ENCODE measurements around the gene SYNGR3. TPM values are rescaled to one million over a fixed set of nuclear protein-coding genes. Genes with fewer than 3 reads are reported as not detected.

SYNGR3 gene
- total and polyA plus RNA-seq, 7 experiments from 2014 or later = 0.49 to 8.8 (median 0.92) TPM

DNA sequence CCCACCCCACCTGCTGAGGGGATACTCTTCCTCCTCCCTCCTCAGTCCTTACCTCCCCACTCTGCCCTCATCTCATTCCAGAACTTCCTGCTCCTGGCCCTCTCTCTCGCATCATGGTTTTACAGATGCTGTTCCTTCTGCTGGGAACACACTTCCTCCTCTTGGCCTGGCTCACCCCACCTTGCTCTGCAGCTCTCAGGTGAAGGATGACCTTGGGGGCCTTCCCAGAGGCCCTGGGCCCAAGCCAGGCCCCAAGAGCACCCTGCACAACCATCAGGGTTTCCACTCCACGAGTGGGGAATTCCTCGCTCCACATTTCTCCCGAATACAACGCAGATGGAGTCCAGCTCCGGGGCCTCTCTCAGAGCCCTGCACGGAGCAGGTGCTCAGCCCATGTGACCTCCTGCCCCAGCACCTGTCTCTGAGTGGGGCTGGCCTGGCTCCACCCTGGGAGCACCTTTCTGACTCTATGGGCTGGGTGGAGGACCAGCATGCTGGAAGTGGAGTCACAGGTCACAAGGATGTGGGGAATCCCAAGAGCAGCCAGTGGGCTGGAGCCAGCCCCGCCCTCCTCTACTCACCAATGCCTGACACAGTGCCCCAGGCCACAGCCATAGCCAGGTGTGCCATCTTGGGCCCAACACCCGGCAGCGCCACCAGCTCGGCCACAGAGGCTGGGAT lies 53.4 kb downstream of the SYNGR3 start:
- ATAC-seq (no peak), DNase-seq (no peak)
- H3K36me3 Mint-ChIP-seq = no peaks in the 10 kb centered on the region
- H3K27ac ChIP-seq (ENCODE audit: low read depth, low read length) = no peak overlapping the region
- peaks cover 6 to 12% (median 8%) of the 10 kb centered on the region in 7 donors for H3K4me1 Mint-ChIP-seq
- POLR2A ChIA-PET = interaction anchor here (0.6 kb wide), 1 partner anchor 559 kb away, joined by 3 read pairs; no protein-coding TSS in a partner anchor
- H3K27me3 ChIP-seq (ENCODE audit: control insufficient read depth in 2 of 2, insufficient read depth in 2 of 2, low read length in 2 of 2) = no peaks in the 10 kb centered on the region
- H3K27me3 Mint-ChIP-seq = no peaks in the 10 kb centered on the region
- peaks cover 0 to 8% (median 0%) of the 10 kb centered on the region in 3 experiments for H3K36me3 ChIP-seq (ENCODE audit: control insufficient read depth in 2 of 3, insufficient read depth in 3 of 3, low read length in 3 of 3)
- H3K9me3 Mint-ChIP-seq = no peaks in the 10 kb centered on the region
- CTCF ChIA-PET = no interaction called here
- H3K27ac Mint-ChIP-seq = no peak overlapping the region
- no peaks in the 10 kb centered on the region for H3K9me3 ChIP-seq (ENCODE audit: control insufficient read depth in 2 of 3, low read length in 3 of 3)
- intact Hi-C loops (cut with micrococcal nuclease) = no loop called here
- peaks cover 0 to 5% of the 10 kb centered on the region in 2 donors for H3K4me1 ChIP-seq (ENCODE audit: control insufficient read depth in 2 of 2, insufficient read depth in 2 of 2, low read length in 2 of 2)
- H3K4me3 ChIP-seq (ENCODE audit: low read length) = no peak overlapping the region
- H3K4me3 Mint-ChIP-seq = no peak overlapping the region

Other genes with a start within 250 kb of the SYNGR3 start
Only the 30 nearest of the 32 such genes appear.
- gene NME3, start 218.4 kb upstream of the SYNGR3 start, total RNA-seq = 10 to 100 TPM; 49.4 to 81.5 (median 58.2) TPM
- 10 to 100 TPM; 70.6 to 71.9 TPM for gene NME3, start 218.4 kb upstream of the SYNGR3 start, polyA plus RNA-seq
- gene EME2, start 217.2 kb upstream of the SYNGR3 start, total RNA-seq = 10 to 100 TPM; 32.2 to 47.5 (median 36.8) TPM
- 1 to 10 TPM in 1 of 2 donors, under 1 TPM in 1; 0.59 to 3.8 TPM for gene EME2, start 217.2 kb upstream of the SYNGR3 start, polyA plus RNA-seq
- 100 to 1,000 TPM in 1 of 5 experiments, 10 to 100 TPM in 4; 41.6 to 115 (median 49.5) TPM for gene MRPS34, start 216.8 kb upstream of the SYNGR3 start, total RNA-seq
- gene MRPS34, start 216.8 kb upstream of the SYNGR3 start, polyA plus RNA-seq = 100 to 1,000 TPM; 124 to 162 TPM
- 100 to 1,000 TPM in 2 of 5 experiments, 10 to 100 TPM in 3; 38.2 to 127 (median 72.3) TPM for gene SPSB3, start 207.4 kb upstream of the SYNGR3 start, total RNA-seq
- 10 to 100 TPM; 38.7 to 58.9 TPM for gene SPSB3, start 207.4 kb upstream of the SYNGR3 start, polyA plus RNA-seq
- gene NUBP2, start 207.0 kb upstream of the SYNGR3 start, total RNA-seq = 10 to 100 TPM; 39.3 to 60.2 (median 48.6) TPM
- gene NUBP2, start 207.0 kb upstream of the SYNGR3 start, polyA plus RNA-seq = 10 to 100 TPM; 96.7 to 98.9 TPM
- 1 to 10 TPM in 3 of 5 experiments, under 1 TPM in 2; 0.19 to 1.5 (median 1.1) TPM for gene IGFALS, start 196.3 kb upstream of the SYNGR3 start, total RNA-seq
- gene IGFALS, start 196.3 kb upstream of the SYNGR3 start, polyA plus RNA-seq = under 1 TPM in 1 of 2 donors, not detected in 1; 0.40 TPM
- 10 to 100 TPM; 46.2 to 72.9 (median 48.9) TPM for gene HAGH, start 163.1 kb upstream of the SYNGR3 start, total RNA-seq
- 10 to 100 TPM; 39.4 to 62.4 TPM for gene HAGH, start 163.1 kb upstream of the SYNGR3 start, polyA plus RNA-seq
- gene FAHD1, start 162.8 kb upstream of the SYNGR3 start, total RNA-seq = 10 to 100 TPM in 1 of 5 experiments, 1 to 10 TPM in 4; 7.8 to 12.9 (median 9.7) TPM
- 10 to 100 TPM; 27.5 to 28.6 TPM for gene FAHD1, start 162.8 kb upstream of the SYNGR3 start, polyA plus RNA-seq
- gene MEIOB, start 117.8 kb upstream of the SYNGR3 start, total RNA-seq = not detected
- not detected for gene MEIOB, start 117.8 kb upstream of the SYNGR3 start, polyA plus RNA-seq
- not detected for gene HS3ST6, start 71.6 kb upstream of the SYNGR3 start, total RNA-seq
- not detected for gene HS3ST6, start 71.6 kb upstream of the SYNGR3 start, polyA plus RNA-seq
- gene MSRB1, start 46.8 kb upstream of the SYNGR3 start, total RNA-seq = 10 to 100 TPM in 2 of 5 experiments, 1 to 10 TPM in 3; 5.5 to 27.0 (median 8.2) TPM
- 10 to 100 TPM; 15.6 to 15.8 TPM for gene MSRB1, start 46.8 kb upstream of the SYNGR3 start, polyA plus RNA-seq
- not detected for gene RPL3L, start 35.3 kb upstream of the SYNGR3 start, total RNA-seq
- gene RPL3L, start 35.3 kb upstream of the SYNGR3 start, polyA plus RNA-seq = not detected
- gene NDUFB10, start 30.4 kb upstream of the SYNGR3 start, total RNA-seq = 100 to 1,000 TPM in 1 of 5 experiments, 10 to 100 TPM in 4; 40.0 to 114 (median 71.1) TPM
- 100 to 1,000 TPM; 166 to 180 TPM for gene NDUFB10, start 30.4 kb upstream of the SYNGR3 start, polyA plus RNA-seq
- gene RPS2, start 25.1 kb upstream of the SYNGR3 start, total RNA-seq = 1,000 to 10,000 TPM; 2,562 to 3,376 (median 2,918) TPM
- gene RPS2, start 25.1 kb upstream of the SYNGR3 start, polyA plus RNA-seq = 1,000 to 10,000 TPM; 7,065 to 7,254 TPM
- gene RNF151, start 23.1 kb upstream of the SYNGR3 start, total RNA-seq = under 1 TPM in 1 of 5 experiments, not detected in 4; 0.51 TPM
- gene RNF151, start 23.1 kb upstream of the SYNGR3 start, polyA plus RNA-seq = not detected
- 10 to 100 TPM; 17.2 to 45.2 (median 27.6) TPM for gene TBL3, start 17.9 kb upstream of the SYNGR3 start, total RNA-seq
- gene TBL3, start 17.9 kb upstream of the SYNGR3 start, polyA plus RNA-seq = 10 to 100 TPM; 59.4 to 89.8 TPM
- gene NOXO1, start 8.5 kb upstream of the SYNGR3 start, total RNA-seq = 1 to 10 TPM in 1 of 5 experiments, under 1 TPM in 4; 0.24 to 1.3 (median 0.79) TPM
- under 1 TPM; 0.17 to 0.29 TPM for gene NOXO1, start 8.5 kb upstream of the SYNGR3 start, polyA plus RNA-seq
- gene GFER, start 5.8 kb upstream of the SYNGR3 start, total RNA-seq = 10 to 100 TPM; 14.0 to 28.2 (median 18.1) TPM
- 10 to 100 TPM; 19.6 to 30.8 TPM for gene GFER, start 5.8 kb upstream of the SYNGR3 start, polyA plus RNA-seq
- gene ZNF598, start 19.9 kb downstream of the SYNGR3 start, total RNA-seq = 10 to 100 TPM; 44.3 to 63.2 (median 49.8) TPM
- 1 to 10 TPM; 1.9 to 9.4 TPM for gene ZNF598, start 19.9 kb downstream of the SYNGR3 start, polyA plus RNA-seq
- gene NPW, start 29.8 kb downstream of the SYNGR3 start, total RNA-seq = 1 to 10 TPM in 1 of 5 experiments, under 1 TPM in 1, not detected in 3; 0.53 to 1.7 TPM
- not detected for gene NPW, start 29.8 kb downstream of the SYNGR3 start, polyA plus RNA-seq
- 1 to 10 TPM; 2.5 to 3.8 (median 3.6) TPM for gene NHERF2, start 36.9 kb downstream of the SYNGR3 start, total RNA-seq
- under 1 TPM; 0.33 to 0.56 TPM for gene NHERF2, start 36.9 kb downstream of the SYNGR3 start, polyA plus RNA-seq
- 10 to 100 TPM in 1 of 5 experiments, 1 to 10 TPM in 4; 4.4 to 27.0 (median 7.5) TPM for gene NTHL1, start 57.9 kb downstream of the SYNGR3 start, total RNA-seq
- gene NTHL1, start 57.9 kb downstream of the SYNGR3 start, polyA plus RNA-seq = 10 to 100 TPM; 16.3 to 17.5 TPM
- 100 to 1,000 TPM; 126 to 155 (median 147) TPM for gene TSC2, start 58.0 kb downstream of the SYNGR3 start, total RNA-seq
- gene TSC2, start 58.0 kb downstream of the SYNGR3 start, polyA plus RNA-seq = 10 to 100 TPM; 27.5 to 53.6 TPM
- gene PKD1, start 145.9 kb downstream of the SYNGR3 start, total RNA-seq = 100 to 1,000 TPM in 2 of 5 experiments, 10 to 100 TPM in 3; 82.8 to 153 (median 98.3) TPM
- 1 to 10 TPM; 4.9 to 9.8 TPM for gene PKD1, start 145.9 kb downstream of the SYNGR3 start, polyA plus RNA-seq
- under 1 TPM in 1 of 5 experiments, not detected in 4; 0.86 TPM for gene RAB26, start 158.7 kb downstream of the SYNGR3 start, total RNA-seq
- under 1 TPM; 0.29 to 0.66 TPM for gene RAB26, start 158.7 kb downstream of the SYNGR3 start, polyA plus RNA-seq
- gene TRAF7, start 165.8 kb downstream of the SYNGR3 start, total RNA-seq = 10 to 100 TPM; 30.0 to 58.3 (median 36.7) TPM
- 1 to 10 TPM; 4.8 to 6.8 TPM for gene TRAF7, start 165.8 kb downstream of the SYNGR3 start, polyA plus RNA-seq
- gene CASKIN1, start 206.6 kb downstream of the SYNGR3 start, total RNA-seq = under 1 TPM in 1 of 5 experiments, not detected in 4; 0.19 TPM
- gene CASKIN1, start 206.6 kb downstream of the SYNGR3 start, polyA plus RNA-seq = not detected
- gene MLST8, start 215.5 kb downstream of the SYNGR3 start, total RNA-seq = 10 to 100 TPM; 25.1 to 41.2 (median 35.5) TPM
- gene MLST8, start 215.5 kb downstream of the SYNGR3 start, polyA plus RNA-seq = 10 to 100 TPM; 20.7 to 36.4 TPM
- gene BRICD5, start 220.9 kb downstream of the SYNGR3 start, total RNA-seq = 10 to 100 TPM in 4 of 5 experiments, 1 to 10 TPM in 1; 5.7 to 44.3 (median 16.0) TPM
- under 1 TPM in 1 of 2 donors, not detected in 1; 0.22 TPM for gene BRICD5, start 220.9 kb downstream of the SYNGR3 start, polyA plus RNA-seq
- 10 to 100 TPM in 3 of 5 experiments, 1 to 10 TPM in 2; 7.7 to 26.5 (median 20.4) TPM for gene PGP, start 224.9 kb downstream of the SYNGR3 start, total RNA-seq
- gene PGP, start 224.9 kb downstream of the SYNGR3 start, polyA plus RNA-seq = 10 to 100 TPM in 1 of 2 donors, 1 to 10 TPM in 1; 6.0 to 12.9 TPM